HepG2 (cell line): Measurements from ENCODE around the gene C20orf141. TPM values are rescaled to one million over a fixed set of nuclear protein-coding genes. Genes with fewer than 3 reads are reported as not detected.
A peak's percentile ranks its signal among the peaks of the same experiment; 100 is the strongest.

Experiments used
- AKNA ChIP-seq: sonication (generic); formaldehyde crosslinking; IDR thresholded peaks from 2 replicates; pipeline ENCODE4 v1.4.0; 2020; ENCODE audit warnings: missing genetic modification reagents, borderline replicate concordance
- FIP1L1 ChIP-seq: fragments of 200-400 bp; formaldehyde crosslinking; IDR thresholded peaks from 2 replicates; pipeline ENCODE4 v1.6.1; 2018; ENCODE audit warnings: low read depth, mild to moderate bottlenecking, low read length, moderate library complexity, borderline replicate concordance; ENCODE audit not compliant: insufficient read depth
- MED1 ChIP-seq: sonication (generic); formaldehyde crosslinking; IDR thresholded peaks from 2 replicates; pipeline ENCODE4 v1.4.0; 2020; ENCODE audit warnings: missing genetic modification reagents
- NCOA1 ChIP-seq: sonication (generic); formaldehyde crosslinking; IDR thresholded peaks from 2 replicates; pipeline ENCODE4 v1.9.0; 2021; ENCODE audit warnings: missing genetic modification reagents
- RBFOX2 ChIP-seq: fragments of 200-400 bp; formaldehyde crosslinking; IDR thresholded peaks from 2 replicates; pipeline ENCODE4 v1.6.1; 2017; ENCODE audit warnings: low read depth, mild to moderate bottlenecking, low read length
- WIZ ChIP-seq: sonication (generic); formaldehyde crosslinking; IDR thresholded peaks from 2 replicates; pipeline ENCODE4 v1.5.1; 2020; ENCODE audit warnings: mild to moderate bottlenecking, missing genetic modification reagents
- ZKSCAN8 ChIP-seq: IDR thresholded peaks from 2 replicates; pipeline ENCODE4 v1.6.1; 2016; ENCODE audit warnings: borderline replicate concordance, missing genetic modification reagents, missing compliant biosample characterization
- ZNF121 ChIP-seq: sonication (generic); formaldehyde crosslinking; IDR thresholded peaks from 2 replicates; pipeline ENCODE4 v1.5.0; 2020; ENCODE audit warnings: mild to moderate bottlenecking, missing genetic modification reagents
- ZNF350 ChIP-seq: sonication (generic); formaldehyde crosslinking; IDR thresholded peaks from 2 replicates; pipeline ENCODE4 v1.4.0; 2020; ENCODE audit warnings: mild to moderate bottlenecking, low read depth, missing genetic modification reagents, borderline replicate concordance
- ZNF567 ChIP-seq: sonication (generic); formaldehyde crosslinking; IDR thresholded peaks from 2 replicates; pipeline ENCODE4 v1.8.1; 2023; ENCODE audit warnings: mild to moderate bottlenecking, missing genetic modification reagents, borderline replicate concordance
- polyA plus RNA-seq, 8 experiments: library from polyadenylated mRNA; depleted of rRNA in 3 of 8; stranded (reverse) in 7 of 8; unstranded in 1 of 8; fragments of >200 nt; fragmentation: Illumina TruSeq in 4 of 8; extraction: Trizol in 4 of 8; gene quantifications; 2 replicates each; pipeline versions ENCODE4 v1.2.1 to v1.2.3, GENCODE V29; 2011 to 2016; ENCODE audit warnings: low read depth in 4 of 8, missing spikeins in 1 of 8, mixed read lengths in 1 of 8; ENCODE audit not compliant: insufficient read depth in 1 of 8
- total RNA-seq, 5 experiments: library from RNA; depleted of rRNA; stranded (reverse); fragments of >200 nt; fragmentation: Illumina TruSeq; extraction: Trizol; gene quantifications; 2 replicates each; pipeline ENCODE4 v1.2.3, GENCODE V29; 2016; ENCODE audit warnings: low read depth in 1 of 5
- TF ChIP-seq, protein P1 (sequence below): IDR thresholded peaks from 2 replicates; pipeline ENCODE4 v1.6.1; 2016; ENCODE audit warnings: missing biosample characterization, missing genetic modification reagents, low read depth
- TF ChIP-seq, protein P2 (sequence below): sonication (generic); formaldehyde crosslinking; IDR thresholded peaks from one replicate; pipeline ENCODE4 v1.5.1; 2020; ENCODE audit warnings: mild to moderate bottlenecking, missing genetic modification reagents; ENCODE audit errors: not compliant biosample characterization

C20orf141 gene
- total and polyA plus RNA-seq, 2 of the 13 experiments (the other 11 are each of a cell fraction or from before 2014, with no cell fraction given), result not detected

GRCh38 chr20:2840138-2840966, 25.6 kb downstream of the C20orf141 start, which contains the start of the genes PCED1A and VPS16 (continued):
- TF ChIP-seq AKNA (CRISPR knock-in tag), result peak; percentile 98
- TF ChIP-seq NCOA1 (CRISPR knock-in tag), result peak; percentile 83; the same call in 1 of the 2 replicates
- TF ChIP-seq ZNF567 (CRISPR knock-in tag), result peak; percentile 97; the same call in 1 of the 2 replicates
- 0 out of 2 replicates have a peak, but pooled peaks have one; percentile 45 for TF ChIP-seq ZNF121 (CRISPR knock-in tag)
- TF ChIP-seq MED1 (CRISPR knock-in tag), result peak; percentile 79
- no peak for TF ChIP-seq ZKSCAN8 (CRISPR knock-in tag)
- TF ChIP-seq FIP1L1, result no peak
- TF ChIP-seq, protein P1, sequence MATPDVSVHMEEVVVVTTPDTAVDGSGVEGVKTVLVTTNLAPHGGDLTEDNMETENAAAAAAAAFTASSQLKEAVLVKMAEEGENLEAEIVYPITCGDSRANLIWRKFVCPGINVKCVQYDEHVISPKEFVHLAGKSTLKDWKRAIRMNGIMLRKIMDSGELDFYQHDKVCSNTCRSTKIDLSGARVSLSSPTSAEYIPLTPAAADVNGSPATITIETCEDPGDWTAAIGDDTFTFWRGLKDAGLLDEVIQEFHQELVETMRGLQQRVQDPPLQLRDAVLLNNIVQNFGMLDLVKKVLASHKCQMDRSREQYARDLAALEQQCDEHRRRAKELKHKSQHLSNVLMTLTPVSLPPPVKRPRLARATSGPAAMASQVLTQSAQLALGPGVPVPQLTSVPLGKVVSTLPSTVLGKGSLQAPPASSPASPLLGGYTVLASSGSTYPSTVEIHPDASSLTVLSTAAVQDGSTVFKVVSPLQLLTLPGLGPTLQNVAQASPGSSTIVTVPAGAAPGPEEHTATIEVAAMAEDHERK (CRISPR knock-in tag), result peak; percentile 67; the same call in 1 of the 2 replicates
- peak; percentile 99 for TF ChIP-seq RBFOX2
- TF ChIP-seq WIZ (CRISPR knock-in tag), result peak; percentile 93; the same call in 1 of the 2 replicates
- TF ChIP-seq, protein P2, sequence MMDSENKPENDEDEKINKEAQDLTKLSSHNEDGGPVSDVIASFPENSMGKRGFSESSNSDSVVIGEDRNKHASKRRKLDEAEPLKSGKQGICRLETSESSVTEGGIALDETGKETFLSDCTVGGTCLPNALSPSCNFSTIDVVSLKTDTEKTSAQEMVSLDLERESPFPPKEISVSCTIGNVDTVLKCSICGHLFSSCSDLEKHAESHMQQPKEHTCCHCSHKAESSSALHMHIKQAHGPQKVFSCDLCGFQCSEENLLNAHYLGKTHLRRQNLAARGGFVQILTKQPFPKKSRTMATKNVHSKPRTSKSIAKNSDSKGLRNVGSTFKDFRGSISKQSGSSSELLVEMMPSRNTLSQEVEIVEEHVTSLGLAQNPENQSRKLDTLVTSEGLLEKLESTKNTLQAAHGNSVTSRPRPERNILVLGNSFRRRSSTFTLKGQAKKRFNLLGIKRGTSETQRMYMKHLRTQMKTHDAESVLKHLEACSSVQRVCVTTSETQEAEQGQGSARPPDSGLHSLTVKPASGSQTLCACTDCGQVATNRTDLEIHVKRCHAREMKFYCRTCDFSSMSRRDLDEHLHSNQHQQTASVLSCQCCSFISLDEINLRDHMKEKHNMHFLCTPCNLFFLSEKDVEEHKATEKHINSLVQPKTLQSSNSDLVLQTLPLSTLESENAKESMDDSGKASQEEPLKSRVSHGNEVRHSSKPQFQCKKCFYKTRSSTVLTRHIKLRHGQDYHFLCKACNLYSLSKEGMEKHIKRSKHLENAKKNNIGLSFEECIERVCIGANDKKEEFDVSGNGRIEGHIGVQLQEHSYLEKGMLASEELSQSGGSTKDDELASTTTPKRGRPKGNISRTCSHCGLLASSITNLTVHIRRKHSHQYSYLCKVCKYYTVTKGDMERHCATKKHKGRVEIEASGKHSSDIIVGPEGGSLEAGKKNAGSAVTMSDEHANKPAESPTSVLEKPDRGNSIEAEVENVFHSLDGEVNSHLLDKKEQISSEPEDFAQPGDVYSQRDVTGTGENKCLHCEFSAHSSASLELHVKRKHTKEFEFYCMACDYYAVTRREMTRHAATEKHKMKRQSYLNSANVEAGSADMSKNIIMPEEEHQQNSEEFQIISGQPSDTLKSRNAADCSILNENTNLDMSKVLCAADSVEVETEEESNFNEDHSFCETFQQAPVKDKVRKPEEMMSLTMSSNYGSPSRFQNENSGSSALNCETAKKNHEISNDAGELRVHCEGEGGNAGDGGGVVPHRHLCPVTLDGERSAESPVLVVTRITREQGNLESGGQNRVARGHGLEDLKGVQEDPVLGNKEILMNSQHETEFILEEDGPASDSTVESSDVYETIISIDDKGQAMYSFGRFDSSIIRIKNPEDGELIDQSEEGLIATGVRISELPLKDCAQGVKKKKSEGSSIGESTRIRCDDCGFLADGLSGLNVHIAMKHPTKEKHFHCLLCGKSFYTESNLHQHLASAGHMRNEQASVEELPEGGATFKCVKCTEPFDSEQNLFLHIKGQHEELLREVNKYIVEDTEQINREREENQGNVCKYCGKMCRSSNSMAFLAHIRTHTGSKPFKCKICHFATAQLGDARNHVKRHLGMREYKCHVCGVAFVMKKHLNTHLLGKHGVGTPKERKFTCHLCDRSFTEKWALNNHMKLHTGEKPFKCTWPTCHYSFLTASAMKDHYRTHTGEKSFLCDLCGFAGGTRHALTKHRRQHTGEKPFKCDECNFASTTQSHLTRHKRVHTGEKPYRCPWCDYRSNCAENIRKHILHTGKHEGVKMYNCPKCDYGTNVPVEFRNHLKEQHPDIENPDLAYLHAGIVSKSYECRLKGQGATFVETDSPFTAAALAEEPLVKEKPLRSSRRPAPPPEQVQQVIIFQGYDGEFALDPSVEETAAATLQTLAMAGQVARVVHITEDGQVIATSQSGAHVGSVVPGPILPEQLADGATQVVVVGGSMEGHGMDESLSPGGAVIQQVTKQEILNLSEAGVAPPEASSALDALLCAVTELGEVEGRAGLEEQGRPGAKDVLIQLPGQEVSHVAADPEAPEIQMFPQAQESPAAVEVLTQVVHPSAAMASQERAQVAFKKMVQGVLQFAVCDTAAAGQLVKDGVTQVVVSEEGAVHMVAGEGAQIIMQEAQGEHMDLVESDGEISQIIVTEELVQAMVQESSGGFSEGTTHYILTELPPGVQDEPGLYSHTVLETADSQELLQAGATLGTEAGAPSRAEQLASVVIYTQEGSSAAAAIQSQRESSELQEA, result peak; percentile 98
- peak; percentile 73 for TF ChIP-seq ZNF350
